ENCODE measurements around the gene MCM3.

The MCM3 gene

GRCh38 chr6:52245425-52245824, 39.1 kb downstream of the MCM3 start:
- no peak for DNase-seq

- no peak for DNase-seq
Observed at GRCh38 chr6:52244400-52244799, 40.1 kb downstream of the MCM3 start, which contains the start of gene IL17F. Gene IL17F, minus strand, starts transcription at chr6:52244500. Its CDS starts 71 bp downstream, at chr6:52244429.

GRCh38 chr6:52243282-52243893, 41.2 kb downstream of the MCM3 start:
- no peak for DNase-seq

DNA sequence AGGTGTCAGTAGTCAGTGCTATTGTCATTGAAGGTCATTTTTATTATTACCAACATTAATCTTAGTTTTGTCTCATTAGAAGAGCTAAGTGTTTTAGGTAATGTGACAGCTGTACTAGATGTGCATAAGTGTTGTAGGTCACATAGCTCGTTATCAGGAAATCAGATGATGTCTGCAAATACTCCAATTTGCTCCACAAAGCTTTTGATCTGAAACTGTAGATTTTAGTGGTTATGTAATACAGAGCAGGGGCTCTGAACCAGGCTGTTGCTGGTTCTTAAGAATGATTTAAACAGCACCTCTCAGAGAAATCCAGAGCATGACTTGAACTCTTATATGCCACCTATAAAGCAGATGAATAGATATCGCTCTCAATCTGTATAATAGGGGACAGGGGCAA, 42.7 kb downstream of the MCM3 start:
- DNase-seq, result no peak

DNA sequence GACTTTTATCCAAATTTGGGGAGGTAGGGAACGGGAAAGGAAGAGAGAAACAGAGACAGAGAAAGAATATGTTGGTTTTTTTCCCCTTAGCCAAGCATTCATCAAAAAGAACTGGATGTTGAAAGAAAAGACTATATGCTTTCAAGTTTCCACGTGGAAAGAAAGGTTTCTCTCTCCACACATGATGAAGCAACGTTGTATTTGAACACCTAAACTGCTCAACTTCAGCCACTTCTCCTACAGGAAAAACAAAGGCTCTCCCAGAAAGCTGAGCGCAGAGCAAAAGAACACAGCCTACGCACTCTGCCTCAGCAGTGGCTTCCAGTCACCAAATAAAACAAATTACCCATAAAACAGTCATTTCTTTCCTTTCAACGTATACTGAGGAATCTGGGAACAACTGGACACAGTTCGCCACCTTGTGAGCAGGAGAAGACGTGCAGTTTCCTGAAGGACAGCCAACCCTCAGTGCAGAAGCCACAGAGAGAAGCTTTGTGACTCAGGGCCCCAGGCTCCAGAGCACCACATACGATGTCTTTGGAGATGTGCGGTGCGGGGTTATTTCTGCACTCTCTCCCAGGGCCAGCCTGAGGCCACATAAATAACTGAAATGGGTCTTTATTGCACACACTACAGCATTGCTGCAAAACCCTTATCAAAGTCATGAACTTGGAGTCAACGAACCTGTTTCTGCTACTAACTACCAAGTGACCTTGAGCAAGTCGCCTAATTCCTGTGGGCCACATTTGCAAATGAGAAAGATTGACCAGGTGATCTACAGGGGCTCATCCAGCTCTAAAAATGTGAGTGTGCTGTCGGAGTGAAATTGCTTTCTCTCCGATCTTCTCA, 50.3 kb downstream of the MCM3 start:
- DNase-seq, result no peak

GRCh38 chr6:52233005-52233404, 51.5 kb downstream of the MCM3 start:
- no peak for DNase-seq

DNA sequence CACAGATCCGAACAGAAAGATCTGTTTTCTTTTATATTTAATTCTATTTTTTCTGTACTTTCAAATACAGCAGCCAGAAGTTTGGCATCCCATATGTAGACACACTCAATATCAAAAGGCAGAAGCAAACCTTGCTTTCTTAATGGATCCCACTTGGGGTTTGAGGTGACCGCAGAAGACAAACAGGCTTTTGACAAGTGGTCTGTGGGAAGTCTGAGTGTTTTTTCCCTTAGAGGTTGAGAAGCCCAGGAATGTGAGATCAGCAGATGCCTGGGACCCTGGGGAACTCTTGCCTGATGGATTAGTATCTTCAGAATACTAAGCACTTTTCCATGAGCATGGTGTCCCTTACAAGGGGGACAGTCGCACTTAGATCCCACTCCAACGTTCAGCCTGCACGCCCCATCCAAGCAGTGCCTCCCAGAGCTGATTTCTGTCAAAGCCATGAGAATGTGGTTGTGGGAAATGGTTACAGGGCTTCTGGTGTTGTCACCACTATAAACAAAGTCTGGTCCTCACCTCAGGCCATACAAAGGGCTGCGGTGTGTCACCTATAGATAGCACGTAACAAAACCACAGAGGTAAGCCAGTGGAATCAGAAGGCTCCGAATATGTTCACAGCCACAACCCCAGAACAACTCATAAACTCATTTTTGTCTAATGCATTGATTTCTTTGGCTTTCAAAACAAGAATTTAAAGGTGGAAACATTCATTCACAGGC, 53.0 kb downstream of the MCM3 start:
- DNase-seq, result no peak

- DNase-seq, result no peak
Observed at GRCh38 chr6:52230685-52231084, 53.9 kb downstream of the MCM3 start.

GRCh38 chr6:52227495-52227894, 57.0 kb downstream of the MCM3 start:
- no peak for DNase-seq

DNA sequence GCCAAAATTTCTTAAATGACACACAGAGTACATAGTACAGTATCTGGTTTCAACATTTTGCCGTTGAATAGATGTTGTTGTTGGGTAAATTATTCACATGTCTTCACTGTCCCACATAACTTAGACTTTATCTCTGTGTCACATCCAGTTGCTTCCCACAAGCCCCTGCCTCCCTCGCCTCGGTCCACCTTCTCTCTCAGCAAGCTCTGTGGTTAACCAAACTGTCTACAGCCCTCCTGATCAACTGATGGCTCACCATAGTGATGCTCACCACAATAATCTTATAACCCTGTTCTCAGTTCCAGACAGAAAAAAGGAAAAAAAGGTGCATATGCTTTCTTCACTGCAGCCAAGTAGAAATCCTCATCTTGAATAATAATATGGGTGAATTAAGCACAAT, 63.2 kb downstream of the MCM3 start:
- DNase-seq, result no peak

- no peak for DNase-seq
Observed at GRCh38 chr6:52217761-52218160, 66.8 kb downstream of the MCM3 start.

DNA sequence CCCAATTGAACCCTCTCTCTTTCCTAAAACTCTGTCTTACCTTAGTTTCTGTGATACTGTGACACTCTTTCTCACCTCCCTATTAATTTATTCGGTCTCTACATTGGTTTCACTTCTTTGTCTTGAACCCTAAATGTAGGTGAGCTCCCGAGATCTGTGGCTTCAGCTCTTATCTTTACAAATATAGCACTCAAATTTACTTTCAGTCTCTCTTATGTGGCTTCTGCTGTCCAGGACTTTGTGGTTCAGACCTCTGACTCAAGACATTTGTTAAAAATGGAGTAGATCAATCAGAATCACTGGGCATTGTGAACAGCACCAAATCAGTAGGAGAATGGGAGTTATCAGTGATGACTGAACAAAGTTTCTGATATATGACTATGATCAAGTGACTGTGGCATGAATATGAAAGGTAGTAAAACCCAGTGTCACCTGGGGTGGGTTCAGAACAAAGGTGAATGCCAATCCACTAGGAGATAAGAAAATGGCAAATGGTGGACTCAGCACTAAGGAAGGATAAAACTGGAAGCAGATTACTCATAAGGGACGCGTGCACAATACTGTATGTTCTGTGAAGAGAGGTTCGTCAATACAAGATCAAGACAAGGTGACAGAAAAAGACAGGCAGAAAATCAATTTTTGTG, 67.5 kb downstream of the MCM3 start:
- DNase-seq, result no peak

- no peak for DNase-seq
Observed at GRCh38 chr6:52215787-52216186, 68.8 kb downstream of the MCM3 start.

All from NCI-H1694 (cell line).